Psoas muscle (tissue), 8 donors: ENCODE results near the gene CCNC. TPM values are rescaled to one million over a fixed set of nuclear protein-coding genes. Genes with fewer than 3 reads are reported as not detected.

Source experiments
- ATAC-seq, 4 donors: fragments of 200-7000 bp; cut with Tn5 transposase; one replicate each; pipeline ENCODE4 v1.9.1; 2020; ENCODE audit warnings: moderate library complexity in 3 of 4, mild to moderate bottlenecking in 2 of 4
- DNase-seq, 2 donors: peaks; one replicate each; pipeline ENCODE4 v3.0.0-alpha.2; 2020
- H3K27ac ChIP-seq: fragments of 200-600 bp; one replicate; pipeline ENCODE4 v1.8.0; 2022
- H3K27me3 ChIP-seq, 3 donors: fragments of 200-600 bp in 1 of 3; one replicate each; pipeline versions ENCODE4 v1.6.1 to v1.8.0; 2013 to 2022; ENCODE audit warnings: low read length in 2 of 3, mild to moderate bottlenecking in 2 of 3, moderate library complexity in 1 of 3; ENCODE audit not compliant: insufficient read depth in 3 of 3
- H3K36me3 ChIP-seq, 2 donors: fragments of 200-600 bp in 1 of 2; one replicate each; pipeline versions ENCODE4 v1.6.1 to v1.8.0; 2013 to 2022; ENCODE audit warnings: low read depth in 1 of 2, mild to moderate bottlenecking in 1 of 2, moderate library complexity in 1 of 2; ENCODE audit not compliant: insufficient read depth in 1 of 2
- H3K4me1 ChIP-seq: fragments of 200-600 bp; one replicate; pipeline ENCODE4 v1.8.0; 2022
- H3K4me3 ChIP-seq: fragments of 200-600 bp; one replicate; pipeline ENCODE4 v1.8.0; 2022; ENCODE audit warnings: mild to moderate bottlenecking
- H3K9me3 ChIP-seq: fragments of 200-600 bp; one replicate; pipeline ENCODE4 v1.8.0; 2022
- WGBS, 3 donors: extraction: QIAGEN DNeasy Blood & Tissue Kit; methylation state at CpG; one replicate each; pipeline versions ENCODE4 v1.1.6 to v1.1.7; 2013; 5-methylcytosine and 5-hydroxymethylcytosine counted together
- intact Hi-C, 2 donors: fragments of 100-400 bp; cut with DNase I; formaldehyde crosslinking; loops; one replicate each; pipeline versions ENCODE4 v1.11.0 to v1.14.2; 2022
- long read RNA-seq, 2 donors: library from polyadenylated mRNA; unstranded; transcript quantifications; one replicate each; pipeline ENCODE4 v2.0.0, GENCODE V29; 2021
- polyA plus RNA-seq, 3 donors: library from polyadenylated mRNA; stranded (reverse); fragments of 200-250 nt; gene quantifications; one replicate each; pipeline ENCODE4 v1.2.3, GENCODE V29; 2013
- total RNA-seq, 4 donors: library from RNA; stranded (reverse); fragmentation: NEBNext Ultra II Directional in 2 of 4; extraction: Animal tissue kit (Norgen Biotek cat#: 25700) in 2 of 4; gene quantifications; one replicate each; pipeline versions ENCODE4 v1.2.1 to v1.2.4, GENCODE V29; 2021 to 2023
- TF ChIP-seq, protein P1 (sequence below): fragments of 200-600 bp; IDR thresholded peaks from one replicate; pipeline ENCODE4 v1.8.0; 2022; ENCODE audit warnings: antibody characterized with exemption
- donor health status: healthy with polysubstance abuse.
- donor health status: DM: no; HTN: no; CAD: no; lungs with moderate emphysema.
- donor health status: Bipolar disorder and iron deficiency.
- donor health status: healthy.
- donor health status: DM: yes; HTN: yes; CAD: no.
- donor health status: DM: no; HTN: no; CAD: no.
- donor health status: DM: no; HTN: no; CAD: no.
- donor health status: DM: yes; HTN: yes; CAD: no.

The CCNC gene, protein sequence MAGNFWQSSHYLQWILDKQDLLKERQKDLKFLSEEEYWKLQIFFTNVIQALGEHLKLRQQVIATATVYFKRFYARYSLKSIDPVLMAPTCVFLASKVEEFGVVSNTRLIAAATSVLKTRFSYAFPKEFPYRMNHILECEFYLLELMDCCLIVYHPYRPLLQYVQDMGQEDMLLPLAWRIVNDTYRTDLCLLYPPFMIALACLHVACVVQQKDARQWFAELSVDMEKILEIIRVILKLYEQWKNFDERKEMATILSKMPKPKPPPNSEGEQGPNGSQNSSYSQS
- total RNA-seq, result 10 to 100 TPM; 15.2 to 24.5 (median 19.3) TPM
- polyA plus RNA-seq, result 10 to 100 TPM; 12.4 to 21.4 (median 12.5) TPM
- long read RNA-seq, donor 1, transcript CCNC-210 (12 exons, 2,473 nt), result major isoform, 10 of 16 reads
- long read RNA-seq, donor 1, partial matches to known transcripts, result 0 of 16 reads
- long read RNA-seq, donor 1, other reads (novel, unspliced or antisense), result 0 of 16 reads
- long read RNA-seq, donor 2, transcript CCNC-210 (12 exons, 2,473 nt), result major isoform, 34 of 51 reads
- long read RNA-seq, donor 2, transcript CCNC-207 (12 exons, 1,426 nt), result minor isoform, 13 of 51 reads
- long read RNA-seq, donor 2, partial matches to known transcripts, result 1 of 51 reads
- long read RNA-seq, donor 2, other reads (novel, unspliced or antisense), result 1 of 51 reads

DNA sequence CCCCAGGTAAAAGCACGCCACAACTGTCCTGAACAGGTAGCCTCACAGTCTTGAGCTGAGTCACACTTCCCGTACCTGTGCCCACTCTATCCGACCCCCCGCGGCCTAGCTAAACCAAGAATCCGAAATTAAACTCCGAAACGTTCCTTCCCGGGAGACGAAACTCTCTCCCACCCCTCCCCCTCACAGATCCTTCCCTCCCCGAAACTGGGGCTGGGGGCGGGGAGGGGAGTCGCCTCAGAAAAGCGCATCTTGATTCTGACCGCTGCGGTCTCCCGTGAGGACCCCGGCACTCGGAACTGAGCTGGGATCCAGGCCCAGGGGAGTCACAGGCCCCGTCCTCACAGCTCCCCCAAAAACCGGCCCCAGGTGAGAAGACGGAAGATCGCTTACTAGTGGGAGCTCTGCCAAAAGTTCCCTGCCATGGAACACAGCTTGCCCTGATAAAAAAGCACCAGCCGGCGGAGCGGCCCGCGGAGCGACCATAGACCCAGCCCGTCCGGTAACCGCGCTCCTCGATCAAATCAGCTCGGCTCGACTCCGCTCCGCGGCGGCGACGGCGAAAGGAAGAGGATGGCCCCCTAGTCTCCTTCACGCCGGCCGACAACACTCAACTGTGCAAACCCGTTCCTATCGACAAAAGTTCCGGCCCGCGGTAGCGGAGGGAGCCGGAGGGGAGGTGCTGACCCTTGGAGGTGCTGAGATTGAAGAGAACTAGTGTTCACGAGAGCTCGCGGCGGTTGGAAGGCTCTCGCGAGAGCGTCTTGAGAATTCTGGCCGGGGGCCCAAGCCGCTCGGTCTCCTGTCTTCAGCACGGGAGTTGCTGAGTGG, at the start of gene CCNC:
TSS of gene CCNC (minus strand) at position 558 of the 831 bp plus-strand sequence. CDS start at position 425, 133 bp downstream.
- 0 to 1% (median 1%) methylated on average over 61 to 64 of the region's 64 CpGs for WGBS, 3 donors
- Histone ChIP-seq H3K27ac (peak within 1 kb of the TSS; percentile 90), H3K27me3 (no peaks in the 10 kb centered on the region), H3K4me1 (peaks cover 28% of the 10 kb centered on the region), H3K9me3 (no peaks in the 10 kb centered on the region), H3K36me3 (no peaks in the 10 kb centered on the region), H3K4me3 (peak within 1 kb of the TSS; percentile 97)
- TF ChIP-seq, protein P1, sequence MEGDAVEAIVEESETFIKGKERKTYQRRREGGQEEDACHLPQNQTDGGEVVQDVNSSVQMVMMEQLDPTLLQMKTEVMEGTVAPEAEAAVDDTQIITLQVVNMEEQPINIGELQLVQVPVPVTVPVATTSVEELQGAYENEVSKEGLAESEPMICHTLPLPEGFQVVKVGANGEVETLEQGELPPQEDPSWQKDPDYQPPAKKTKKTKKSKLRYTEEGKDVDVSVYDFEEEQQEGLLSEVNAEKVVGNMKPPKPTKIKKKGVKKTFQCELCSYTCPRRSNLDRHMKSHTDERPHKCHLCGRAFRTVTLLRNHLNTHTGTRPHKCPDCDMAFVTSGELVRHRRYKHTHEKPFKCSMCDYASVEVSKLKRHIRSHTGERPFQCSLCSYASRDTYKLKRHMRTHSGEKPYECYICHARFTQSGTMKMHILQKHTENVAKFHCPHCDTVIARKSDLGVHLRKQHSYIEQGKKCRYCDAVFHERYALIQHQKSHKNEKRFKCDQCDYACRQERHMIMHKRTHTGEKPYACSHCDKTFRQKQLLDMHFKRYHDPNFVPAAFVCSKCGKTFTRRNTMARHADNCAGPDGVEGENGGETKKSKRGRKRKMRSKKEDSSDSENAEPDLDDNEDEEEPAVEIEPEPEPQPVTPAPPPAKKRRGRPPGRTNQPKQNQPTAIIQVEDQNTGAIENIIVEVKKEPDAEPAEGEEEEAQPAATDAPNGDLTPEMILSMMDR, result no peak
- intact Hi-C loops, result loop anchor here (1.0 to 5.0 kb wide), 2 partner anchors 46 to 47 kb away; no protein-coding TSS in a partner anchor
- peak; percentile 92 to 96 for DNase-seq
- ATAC-seq, result peak; percentile 97 to 99 (median 99)

DNA sequence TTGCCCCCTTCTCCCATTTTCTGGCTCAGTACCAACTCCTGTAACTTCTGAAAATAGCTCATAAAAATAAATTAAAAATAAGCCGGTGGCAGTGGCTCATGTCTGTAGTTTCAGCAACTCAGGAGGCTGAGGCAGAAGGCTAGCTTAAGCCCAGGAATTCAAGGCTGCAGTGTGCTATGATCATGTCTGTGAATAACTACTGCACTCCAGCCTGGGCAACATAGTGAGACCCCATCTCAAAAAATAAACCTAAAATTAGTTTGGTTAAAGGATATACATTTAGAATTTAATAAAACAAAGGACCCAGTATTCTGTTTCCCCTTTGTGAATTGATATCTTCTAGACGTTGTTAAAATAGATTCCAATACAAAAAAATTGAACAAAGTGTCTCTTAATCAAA, 48.7 kb upstream of the CCNC start:
- no peak overlapping the region for H3K4me3 ChIP-seq
- intact Hi-C loops, result no loop called here
- WGBS, 3 donors, result 48 to 51% (median 49%) methylated on average over 2 of the region's 2 CpGs
- peaks cover 14% of the 10 kb centered on the region for H3K4me1 ChIP-seq
- H3K9me3 ChIP-seq, result no peaks in the 10 kb centered on the region
- H3K36me3 ChIP-seq, result no peaks in the 10 kb centered on the region
- H3K27ac ChIP-seq, result no peak overlapping the region
- no peak for ATAC-seq
- no peak for DNase-seq
- peaks cover 17 to 90% (median 43%) of the 10 kb centered on the region in 3 donors for H3K27me3 ChIP-seq
- TF ChIP-seq, protein P1, result no peak

DNA sequence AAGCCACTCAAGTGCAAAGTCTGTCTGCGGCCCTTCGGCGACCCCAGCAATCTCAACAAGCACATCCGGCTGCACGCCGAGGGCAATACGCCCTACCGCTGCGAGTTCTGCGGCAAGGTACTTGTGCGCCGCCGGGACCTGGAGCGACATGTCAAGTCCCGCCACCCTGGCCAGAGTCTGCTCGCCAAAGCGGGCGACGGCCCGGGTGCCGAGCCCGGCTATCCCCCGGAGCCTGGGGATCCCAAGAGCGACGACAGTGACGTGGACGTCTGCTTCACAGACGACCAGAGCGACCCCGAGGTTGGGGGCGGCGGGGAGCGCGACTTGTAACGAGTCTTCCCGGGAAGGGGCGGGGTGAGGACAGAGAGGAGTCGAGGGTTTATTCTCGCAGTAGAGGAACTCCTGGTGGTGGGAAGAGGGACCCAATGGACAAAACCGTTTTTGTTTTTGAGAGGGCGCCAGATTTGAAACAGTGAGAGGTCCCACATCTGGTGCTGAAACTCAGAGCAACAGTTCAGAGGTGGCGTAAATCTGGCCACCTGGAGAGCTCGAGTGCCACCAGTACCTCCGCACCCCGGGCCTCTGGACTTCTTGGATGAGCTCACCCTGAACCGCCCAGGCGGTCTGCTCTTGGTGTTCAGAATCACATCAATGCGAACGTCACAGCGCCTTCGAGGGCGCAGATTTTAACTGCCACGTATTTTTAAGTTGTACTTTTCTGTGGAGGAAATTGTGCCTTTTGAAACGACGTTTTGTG, 46.1 kb upstream of the CCNC start:
- no peaks in the 10 kb centered on the region for H3K9me3 ChIP-seq
- DNase-seq, result peak in 1 of 2 donors; percentile 48
- WGBS, 3 donors, result 3 to 4% (median 4%) methylated on average over 55 of the region's 55 CpGs
- peak overlapping the region; percentile 69 for H3K4me3 ChIP-seq
- ATAC-seq, result peak in 1 of 4 donors; percentile 30
- intact Hi-C loops, result no loop called here
- TF ChIP-seq, protein P1, result no peak
- no peak overlapping the region for H3K27ac ChIP-seq
- peaks cover 4 to 100% (median 43%) of the 10 kb centered on the region in 3 donors for H3K27me3 ChIP-seq
- H3K36me3 ChIP-seq, result no peaks in the 10 kb centered on the region
- peaks cover 14% of the 10 kb centered on the region for H3K4me1 ChIP-seq
